ENCODE results near the gene MRPS31.
"Not testable (repeated sequence)": the region's sequence is repeated elsewhere in the genome, so short reads cannot be mapped to it uniquely, and the experiment has no call there.

Gene MRPS31

GRCh38 chr13:40789275-40790153, 18.5 kb upstream of the MRPS31 start, which contains the start of gene SLC25A15:
Gene SLC25A15, plus strand, starts transcription at chr13:40789611. Its CDS starts 3,616 bp downstream, at chr13:40793227.
- peak; percentile 53 for DNase-seq

- DNase-seq, result not testable (repeated sequence)
Measured at GRCh38 chr13:40788540-40789274, 17.7 kb upstream of the MRPS31 start.

GRCh38 chr13:40787062-40787461, 16.1 kb upstream of the MRPS31 start:
- DNase-seq, result no peak

- no peak for DNase-seq
Measured at GRCh38 chr13:40786568-40786996, 15.6 kb upstream of the MRPS31 start.

GRCh38 chr13:40784540-40784939, 13.6 kb upstream of the MRPS31 start:
- DNase-seq, result no peak

GRCh38 chr13:40782971-40783370, 12.0 kb upstream of the MRPS31 start:
- DNase-seq, result not testable (repeated sequence)

GRCh38 chr13:40781717-40782116, 10.7 kb upstream of the MRPS31 start:
- no peak for DNase-seq

GRCh38 chr13:40780822-40781401, 9.9 kb upstream of the MRPS31 start:
- DNase-seq, result no peak

- DNase-seq, result no peak
Measured at GRCh38 chr13:40779796-40780285, 8.9 kb upstream of the MRPS31 start.

- no peak for DNase-seq
Measured at GRCh38 chr13:40779049-40779448, 8.1 kb upstream of the MRPS31 start.

- DNase-seq, result no peak
Measured at GRCh38 chr13:40777809-40778175, 6.8 kb upstream of the MRPS31 start.

GRCh38 chr13:40777166-40777808, 6.3 kb upstream of the MRPS31 start:
- no peak for DNase-seq

GRCh38 chr13:40776681-40777165, 5.7 kb upstream of the MRPS31 start:
- peak; percentile 44 for DNase-seq

- DNase-seq, result no peak
Measured at GRCh38 chr13:40776232-40776631, 5.2 kb upstream of the MRPS31 start.

GRCh38 chr13:40774672-40775071, 3.7 kb upstream of the MRPS31 start:
- DNase-seq, result no peak

GRCh38 chr13:40772765-40773473, 1.9 kb upstream of the MRPS31 start:
- DNase-seq, result no peak

GRCh38 chr13:40770609-40770933, 419 bp downstream of the MRPS31 start:
- no peak for DNase-seq

GRCh38 chr13:40769970-40770369, 1.0 kb downstream of the MRPS31 start:
- no peak for DNase-seq

- no peak for DNase-seq
Measured at GRCh38 chr13:40765602-40766001, 5.4 kb downstream of the MRPS31 start.

GRCh38 chr13:40764587-40765403, 6.2 kb downstream of the MRPS31 start:
- no peak for DNase-seq

GRCh38 chr13:40762849-40763248, 8.1 kb downstream of the MRPS31 start:
- no peak for DNase-seq

All from activated CD4-positive, alpha-beta T cell treated with anti-CD3 and anti-CD28 coated beads for 1 hour (primary cell).